Naive B cell (primary cell): Measurements from ENCODE around the gene TMEM87B. TPM values are rescaled to one million over a fixed set of nuclear protein-coding genes. Genes with fewer than 3 reads are reported as not detected.
"Not testable (repeated sequence)": the region's sequence is repeated elsewhere in the genome, so short reads cannot be mapped to it uniquely, and the experiment has no call there.

Experiments used
- ATAC-seq, 2 donors: fragments of 150-1000 bp; cut with Tn5 transposase; 2 replicates each; pipeline ENCODE4 v1.10.0; 2021; ENCODE audit warnings: low read depth in 2 of 2, mild to moderate bottlenecking in 2 of 2, moderate library complexity in 2 of 2
- DNase-seq: peaks from one replicate; pipeline ENCODE4 v3.0.0; 2022
- H3K27ac Mint-ChIP-seq, 6 donors: one replicate each; pipeline ENCODE4 v1.8.0; 2020 to 2022; ENCODE audit warnings: mild to moderate bottlenecking in 6 of 6, mixed read lengths in 6 of 6, moderate library complexity in 5 of 6, inconsistent platforms in 2 of 6
- H3K27me3 Mint-ChIP-seq, 3 donors: one replicate each; pipeline ENCODE4 v1.8.0; 2021 to 2022; ENCODE audit warnings: mixed read lengths in 3 of 3, mild to moderate bottlenecking in 1 of 3
- H3K36me3 Mint-ChIP-seq, 2 donors: one replicate each; pipeline ENCODE4 v1.8.0; 2020 to 2022; ENCODE audit warnings: mixed read lengths in 2 of 2, inconsistent platforms in 1 of 2, mild to moderate bottlenecking in 1 of 2
- H3K4me1 Mint-ChIP-seq, 3 donors: one replicate each; pipeline ENCODE4 v1.8.0; 2020 to 2022; ENCODE audit warnings: mixed read lengths in 3 of 3, inconsistent platforms in 1 of 3, mild to moderate bottlenecking in 1 of 3, moderate library complexity in 1 of 3
- H3K4me3 Mint-ChIP-seq, 8 donors: one replicate each; pipeline ENCODE4 v1.8.0; 2020 to 2022; ENCODE audit warnings: mild to moderate bottlenecking in 8 of 8, mixed read lengths in 8 of 8, moderate library complexity in 8 of 8, inconsistent platforms in 2 of 8
- H3K9me3 Mint-ChIP-seq, 7 donors: one replicate each; pipeline ENCODE4 v1.8.0; 2020 to 2022; ENCODE audit warnings: mixed read lengths in 7 of 7, mild to moderate bottlenecking in 5 of 7, inconsistent platforms in 2 of 7, moderate library complexity in 1 of 7
- polyA plus RNA-seq, 6 donors: library from polyadenylated mRNA; unstranded; fragments of 300-500 nt; fragmentation: Illumina TruSeq; gene quantifications; one replicate each; pipeline ENCODE4 v1.2.3, GENCODE V29; 2021; ENCODE audit warnings: low read depth in 6 of 6

The TMEM87B gene
- polyA plus RNA-seq, 6 donors from 2014 or later = 5.3 to 12.6 (median 9.5) TPM

DNA sequence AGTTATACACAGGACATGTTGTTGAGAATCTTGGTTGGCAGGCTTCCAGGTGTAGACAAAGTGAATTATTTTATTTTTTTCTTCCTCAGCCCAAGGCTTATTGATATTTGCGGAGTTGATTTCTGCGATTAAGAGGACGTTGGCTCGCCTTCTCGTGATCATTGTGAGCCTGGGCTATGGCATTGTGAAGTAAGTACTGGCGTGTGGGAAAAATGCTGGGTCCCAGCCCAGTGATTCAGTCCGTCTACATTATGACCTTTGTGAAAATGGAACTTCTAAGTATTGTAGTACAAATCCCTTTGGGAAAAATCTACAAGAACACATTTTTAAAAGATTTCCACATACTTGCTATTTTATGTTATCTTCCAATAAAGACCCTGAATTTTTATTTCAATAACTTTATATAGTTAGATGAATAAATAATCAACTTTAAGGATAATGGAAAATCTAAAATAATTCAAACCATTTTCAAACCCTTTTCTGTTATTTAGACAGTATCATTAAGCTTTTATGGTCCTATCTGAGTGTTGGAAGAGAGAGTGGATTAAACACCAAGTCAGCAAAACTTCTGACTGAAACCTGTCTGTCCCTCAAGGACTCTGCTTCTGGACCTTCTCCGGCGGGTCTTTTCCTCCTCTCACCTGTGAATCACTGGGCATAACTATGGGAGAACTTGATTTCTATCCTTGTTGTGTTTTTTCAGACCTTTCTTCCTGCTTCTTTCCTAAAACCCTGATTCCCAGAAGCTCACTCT, 31.0 kb downstream of the TMEM87B start:
- peaks cover 0 to 4% (median 0%) of the 10 kb centered on the region in 7 donors for H3K9me3 Mint-ChIP-seq
- peaks cover 54 to 59% of the 10 kb centered on the region in 2 donors for H3K36me3 Mint-ChIP-seq
- H3K27me3 Mint-ChIP-seq = no peaks in the 10 kb centered on the region
- peak overlapping the region; percentile 79 to 97 (median 96) for H3K27ac Mint-ChIP-seq
- peaks cover 26 to 32% (median 29%) of the 10 kb centered on the region in 3 donors for H3K4me1 Mint-ChIP-seq
- H3K4me3 Mint-ChIP-seq = no peak overlapping the region
- no peak for ATAC-seq
- DNase-seq = no peak

DNA sequence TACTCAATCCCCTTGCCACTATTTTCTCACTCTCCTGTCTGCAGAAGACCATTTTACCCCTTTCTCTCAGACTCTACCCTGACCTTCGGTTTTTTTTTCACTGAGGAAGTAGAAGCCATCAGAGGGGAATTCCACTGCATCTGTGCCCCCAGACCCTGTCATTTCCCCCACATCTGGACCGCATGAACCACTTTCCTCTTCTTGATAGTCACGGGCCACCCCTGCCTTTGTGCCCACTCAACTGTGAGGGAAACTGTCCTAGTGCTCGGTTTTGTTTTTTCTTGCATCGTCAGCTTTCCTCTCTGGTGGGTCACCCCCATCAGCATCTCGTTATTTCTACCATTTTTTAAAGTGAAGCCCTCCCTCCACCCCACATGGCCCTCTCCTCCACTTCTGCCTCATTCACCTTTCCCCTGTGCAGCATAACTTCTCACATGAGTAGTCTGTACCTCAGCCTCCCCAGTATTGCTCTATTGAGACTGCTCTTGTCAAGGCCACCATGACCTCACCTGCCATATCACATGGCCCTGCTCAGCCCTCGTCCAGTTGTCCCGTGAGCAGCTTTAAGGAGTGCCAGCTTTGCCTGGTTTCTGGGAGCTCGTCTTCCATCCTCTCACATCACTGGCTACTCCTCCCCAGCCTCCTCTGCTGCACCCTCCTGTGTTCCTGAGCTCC, 32.4 kb downstream of the TMEM87B start:
- ATAC-seq (peak; percentile 99), DNase-seq (peak; percentile 81)
- Mint-ChIP-seq H3K4me1 (peaks cover 29 to 35% (median 32%) of the 10 kb centered on the region in 3 donors), H3K27ac (peak overlapping the region; percentile 83 to 97 (median 96)), H3K9me3 (peaks cover 0 to 4% (median 0%) of the 10 kb centered on the region in 7 donors), H3K36me3 (peaks cover 54 to 56% of the 10 kb centered on the region in 2 donors), H3K4me3 (peak overlapping the region; percentile 2 to 87 (median 61)), H3K27me3 (no peaks in the 10 kb centered on the region)

DNA sequence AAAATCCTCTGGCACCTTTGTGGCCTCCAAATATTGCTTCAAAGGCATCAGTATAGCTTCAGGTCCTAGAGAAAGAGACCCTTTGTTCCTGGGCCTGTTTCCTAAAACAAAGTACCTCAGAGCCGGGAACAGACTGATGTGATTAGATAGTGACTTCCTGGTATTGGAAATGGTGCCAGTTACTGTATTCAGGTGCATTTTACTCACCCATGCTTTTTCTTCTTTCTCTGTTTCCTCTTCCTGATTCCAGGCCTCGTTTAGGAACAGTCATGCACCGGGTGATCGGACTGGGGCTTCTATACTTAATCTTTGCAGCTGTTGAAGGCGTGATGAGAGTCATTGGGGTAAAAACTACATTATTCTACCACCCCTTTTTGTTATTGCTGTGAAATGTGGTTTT, 34.3 kb downstream of the TMEM87B start:
- Mint-ChIP-seq H3K9me3 (peaks cover 0 to 4% (median 0%) of the 10 kb centered on the region in 7 donors), H3K4me1 (peaks cover 28 to 36% (median 36%) of the 10 kb centered on the region in 3 donors), H3K27ac (peak overlapping the region in 3 of 6 donors; percentile 79 to 86 (median 80)), H3K4me3 (peak overlapping the region in 2 of 8 donors; percentile 15 to 31), H3K27me3 (no peaks in the 10 kb centered on the region), H3K36me3 (peaks cover 42 to 48% of the 10 kb centered on the region in 2 donors)
- no peak for ATAC-seq
- no peak for DNase-seq

DNA sequence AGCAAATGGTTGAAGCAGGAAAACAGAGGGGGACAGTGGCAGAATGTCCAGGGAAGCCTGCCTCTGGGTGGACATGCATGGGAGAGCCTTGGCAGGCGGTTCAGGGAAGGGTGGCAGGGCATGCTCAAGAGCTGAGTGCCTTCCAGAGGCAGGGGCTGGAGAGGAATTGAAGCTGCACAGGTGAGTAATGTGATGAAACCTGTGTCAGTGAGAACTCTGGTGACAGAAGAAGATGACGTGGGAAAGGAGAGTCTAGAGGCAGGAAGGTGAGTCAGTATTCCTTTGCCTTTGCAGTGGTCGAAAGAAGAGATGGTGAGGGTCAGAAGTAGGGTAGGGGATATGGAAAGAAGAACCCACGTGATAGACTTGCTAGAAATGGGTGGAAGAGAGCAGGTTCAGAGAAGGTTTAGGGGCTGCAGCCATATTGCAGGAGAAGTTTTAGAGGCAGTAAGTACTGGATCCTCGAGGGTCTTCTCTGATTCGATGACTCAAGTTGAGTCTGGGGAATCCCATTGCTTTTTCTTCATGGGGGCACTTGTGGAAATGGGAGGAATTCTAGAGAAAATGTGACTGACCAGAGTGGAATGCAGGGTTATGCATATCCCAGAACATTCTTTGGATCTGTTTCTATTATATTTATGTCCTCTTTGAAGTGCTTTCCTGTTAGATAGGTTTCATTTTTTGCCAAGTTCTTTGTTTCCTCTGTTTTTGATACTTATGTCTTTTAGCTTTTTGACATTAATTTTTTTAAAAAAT, 37.4 kb downstream of the TMEM87B start:
- Mint-ChIP-seq H3K9me3 (no peaks in the 10 kb centered on the region), H3K27ac (peak overlapping the region in 4 of 6 donors; percentile 60 to 86 (median 78)), H3K4me3 (peak overlapping the region in 1 of 8 donors; percentile 65), H3K27me3 (no peaks in the 10 kb centered on the region), H3K4me1 (peaks cover 13 to 26% (median 22%) of the 10 kb centered on the region in 3 donors), H3K36me3 (peaks cover 30 to 37% of the 10 kb centered on the region in 2 donors)
- DNase-seq (no peak), ATAC-seq (no peak)

DNA sequence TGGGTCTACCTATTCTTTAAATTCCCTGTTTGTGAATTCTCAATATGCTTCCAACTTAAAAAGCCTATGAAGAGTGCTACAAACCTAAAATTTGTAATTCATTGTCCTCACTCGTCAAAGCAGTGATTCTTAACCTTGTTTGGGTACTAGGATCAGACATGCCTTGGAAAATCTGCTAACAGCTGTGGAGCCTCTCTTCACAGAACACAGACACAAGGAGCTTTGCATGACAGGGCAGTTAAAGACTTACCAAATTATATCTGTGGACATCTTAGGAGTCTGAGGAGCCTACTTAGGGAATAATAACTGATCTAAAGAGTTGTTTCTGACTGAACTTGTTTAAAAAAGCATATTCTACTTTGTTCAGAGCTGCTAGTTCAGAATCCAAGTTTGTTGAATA, 38.1 kb downstream of the TMEM87B start:
- peak overlapping the region in 3 of 6 donors; percentile 34 to 86 (median 50) for H3K27ac Mint-ChIP-seq
- DNase-seq = no peak
- H3K36me3 Mint-ChIP-seq = peaks cover 34 to 37% of the 10 kb centered on the region in 2 donors
- no peak overlapping the region for H3K4me3 Mint-ChIP-seq
- peaks cover 7 to 19% (median 16%) of the 10 kb centered on the region in 3 donors for H3K4me1 Mint-ChIP-seq
- no peaks in the 10 kb centered on the region for H3K9me3 Mint-ChIP-seq
- H3K27me3 Mint-ChIP-seq = no peaks in the 10 kb centered on the region
- no peak for ATAC-seq

DNA sequence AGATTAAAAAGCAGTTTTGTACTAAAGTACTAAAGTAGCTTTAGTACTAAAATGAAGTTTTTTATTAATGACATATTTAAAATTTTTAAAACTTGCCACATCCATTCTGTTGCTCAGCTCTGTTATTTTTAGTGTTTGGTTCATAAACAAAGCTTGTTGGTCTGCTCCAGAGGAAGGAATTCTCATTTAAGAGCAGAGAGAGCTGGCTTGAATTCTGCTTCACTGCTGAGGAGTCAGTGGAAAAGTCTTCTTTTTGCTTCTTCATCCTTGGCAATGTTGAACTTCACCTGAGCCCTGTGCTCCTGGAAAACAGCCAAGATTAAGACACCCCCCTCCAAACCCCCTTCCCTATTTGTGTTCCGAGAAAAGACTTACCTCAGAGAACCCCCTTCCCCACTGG, 40.6 kb downstream of the TMEM87B start:
- no peaks in the 10 kb centered on the region for H3K27me3 Mint-ChIP-seq
- no peak for ATAC-seq
- peaks cover 29 to 34% of the 10 kb centered on the region in 2 donors for H3K36me3 Mint-ChIP-seq
- no peaks in the 10 kb centered on the region for H3K9me3 Mint-ChIP-seq
- no peak overlapping the region for H3K4me3 Mint-ChIP-seq
- no peak for DNase-seq
- H3K27ac Mint-ChIP-seq = peak overlapping the region in 2 of 6 donors; percentile 6 to 82
- peaks cover 7 to 16% (median 15%) of the 10 kb centered on the region in 3 donors for H3K4me1 Mint-ChIP-seq

DNA sequence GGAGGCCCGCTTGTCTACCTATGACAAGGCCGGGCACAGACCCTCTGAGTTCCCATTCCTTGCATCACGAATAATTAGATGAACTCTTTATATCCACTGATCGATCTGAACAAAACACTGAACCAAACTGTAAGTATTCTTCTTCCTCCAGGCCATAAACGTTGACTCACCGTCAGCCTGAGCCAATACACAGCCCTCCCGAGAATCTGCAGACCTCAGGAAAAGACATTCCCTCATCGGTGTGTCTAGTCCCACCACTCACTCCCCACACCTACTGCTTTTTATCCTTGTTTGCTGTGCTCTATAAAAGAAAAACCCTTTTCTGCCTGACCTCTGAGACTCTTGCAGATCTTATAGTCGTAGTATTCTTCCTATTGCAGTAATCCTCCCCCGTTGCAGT, 41.0 kb downstream of the TMEM87B start:
- Mint-ChIP-seq H3K27ac (peak overlapping the region in 3 of 6 donors; percentile 6 to 82 (median 54)), H3K36me3 (peaks cover 29 to 34% of the 10 kb centered on the region in 2 donors)
- ATAC-seq = no peak

DNA sequence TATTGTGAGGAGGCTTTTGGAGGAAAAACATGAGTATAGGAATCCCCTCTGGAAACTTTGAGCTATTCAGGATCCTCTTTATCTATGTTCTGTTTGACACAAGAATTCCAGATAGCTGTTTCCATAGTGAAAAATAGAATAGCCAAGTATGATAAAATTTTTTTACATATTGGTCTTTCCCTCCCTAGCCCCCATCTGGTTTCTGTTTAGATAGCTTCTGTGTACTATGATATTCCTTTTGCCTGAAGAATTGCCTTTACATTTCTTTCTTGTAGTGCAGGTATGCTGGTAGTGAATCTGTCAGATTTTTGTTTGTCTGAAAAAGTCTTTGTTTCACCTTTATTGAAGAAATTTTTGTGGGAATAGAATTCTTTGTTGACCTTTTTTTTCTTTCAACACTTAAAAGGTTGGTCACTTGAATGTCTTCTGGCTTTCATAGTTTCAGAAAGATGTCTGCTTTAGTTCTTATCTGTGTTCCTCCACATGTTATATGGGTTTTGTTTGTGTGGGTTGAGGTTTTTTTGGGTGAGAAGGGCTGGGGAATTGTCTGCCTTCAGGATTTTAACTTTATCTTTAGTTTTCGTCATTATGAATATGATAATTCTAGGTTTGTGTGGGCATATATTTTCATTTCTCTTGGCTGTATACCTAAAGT, 53.2 kb downstream of the TMEM87B start:
- no peak for ATAC-seq
- no peaks in the 10 kb centered on the region for H3K4me1 Mint-ChIP-seq
- no peak for DNase-seq
- H3K27me3 Mint-ChIP-seq = no peaks in the 10 kb centered on the region
- no peak overlapping the region for H3K4me3 Mint-ChIP-seq
- H3K36me3 Mint-ChIP-seq = peaks cover 63 to 68% of the 10 kb centered on the region in 2 donors
- H3K27ac Mint-ChIP-seq = peak overlapping the region in 3 of 6 donors; percentile 7 to 34 (median 24)
- peaks cover 0 to 32% (median 23%) of the 10 kb centered on the region in 7 donors for H3K9me3 Mint-ChIP-seq

More for the DNA sequence above, 41.0 kb downstream of the TMEM87B start:
- no peak overlapping the region for H3K4me3 Mint-ChIP-seq
- peaks cover 7 to 16% (median 15%) of the 10 kb centered on the region in 3 donors for H3K4me1 Mint-ChIP-seq
- H3K27me3 Mint-ChIP-seq = no peaks in the 10 kb centered on the region
- H3K9me3 Mint-ChIP-seq = no peaks in the 10 kb centered on the region
- no peak for DNase-seq

DNA sequence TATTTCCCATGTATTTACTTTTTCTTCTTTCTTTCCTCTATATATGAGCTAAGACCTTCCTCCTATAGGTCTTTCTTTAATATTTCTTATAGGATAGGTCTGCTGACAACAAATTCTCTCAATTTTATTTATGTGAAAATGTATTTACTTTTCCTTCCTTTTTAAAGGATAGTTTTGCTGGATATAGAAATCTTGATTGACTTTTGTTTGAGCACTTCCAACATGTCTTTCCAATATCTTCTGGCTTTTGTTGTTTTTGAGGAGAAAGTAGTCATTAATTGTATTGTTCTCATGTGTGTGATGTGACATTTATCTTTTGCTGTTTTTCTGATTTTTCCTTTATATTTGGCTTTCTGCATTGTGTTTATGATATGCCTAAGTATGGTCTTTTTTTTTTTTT, 54.2 kb downstream of the TMEM87B start:
- H3K27ac Mint-ChIP-seq = peak overlapping the region in 1 of 6 donors; percentile 84
- H3K36me3 Mint-ChIP-seq = peaks cover 64 to 65% of the 10 kb centered on the region in 2 donors

DNA sequence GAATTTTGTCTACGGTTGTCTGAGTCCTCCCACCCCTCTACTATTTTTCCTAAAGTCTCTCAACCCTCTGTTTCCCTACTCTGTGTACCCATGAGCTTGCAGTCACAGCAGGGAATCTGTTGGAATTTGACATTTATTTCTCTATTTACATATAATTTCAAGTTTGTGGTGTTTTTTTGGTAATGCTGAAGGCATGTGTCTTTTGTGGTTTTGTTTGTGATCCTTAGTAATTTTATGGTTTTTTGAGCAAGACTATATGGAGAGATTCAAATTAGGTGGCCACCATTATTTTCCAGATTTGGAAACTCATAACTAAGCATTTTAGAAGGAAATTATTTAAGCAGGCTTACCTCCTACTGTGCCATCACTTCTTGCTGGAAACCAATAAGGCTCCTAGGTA, 55.9 kb downstream of the TMEM87B start:
- DNase-seq (no peak), ATAC-seq (no peak)
- H3K27ac Mint-ChIP-seq = peak overlapping the region in 1 of 6 donors; percentile 30
- no peak overlapping the region for H3K4me3 Mint-ChIP-seq
- peaks cover 64% of the 10 kb centered on the region in 2 donors for H3K36me3 Mint-ChIP-seq
- H3K27me3 Mint-ChIP-seq = no peaks in the 10 kb centered on the region
- no peaks in the 10 kb centered on the region for H3K4me1 Mint-ChIP-seq
- H3K9me3 Mint-ChIP-seq = peaks cover 0 to 32% (median 23%) of the 10 kb centered on the region in 7 donors

More for the DNA sequence above, 54.2 kb downstream of the TMEM87B start:
- Mint-ChIP-seq H3K4me1 (no peaks in the 10 kb centered on the region), H3K27me3 (no peaks in the 10 kb centered on the region), H3K9me3 (peaks cover 0 to 32% (median 23%) of the 10 kb centered on the region in 7 donors), H3K4me3 (no peak overlapping the region)
- no peak for ATAC-seq
- no peak for DNase-seq

DNA sequence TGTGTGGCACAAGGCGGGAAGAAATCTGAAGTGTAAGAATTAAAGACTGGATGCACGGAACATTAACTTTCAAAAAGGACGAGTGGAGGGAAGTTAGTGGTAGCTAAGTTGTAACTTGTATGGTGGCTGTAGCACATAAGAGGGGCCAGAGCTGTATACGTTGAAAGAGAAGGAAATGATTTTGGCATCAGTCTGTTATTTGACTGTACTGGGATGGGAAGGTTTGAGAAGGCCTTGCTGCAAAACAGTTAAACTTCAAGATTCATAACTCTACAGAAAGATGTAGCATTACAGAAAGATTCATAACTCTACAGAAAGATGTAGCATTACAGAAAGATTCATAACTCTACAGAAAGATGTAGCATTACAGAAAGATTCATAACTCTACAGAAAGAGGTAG, 58.3 kb downstream of the TMEM87B start:
- not testable (repeated sequence) for H3K4me3 Mint-ChIP-seq, DNase-seq, H3K27me3 Mint-ChIP-seq, ATAC-seq, H3K4me1 Mint-ChIP-seq, H3K27ac Mint-ChIP-seq
- peaks cover 47 to 58% of the 10 kb centered on the region in 2 donors for H3K36me3 Mint-ChIP-seq
- H3K9me3 Mint-ChIP-seq = peaks cover 0 to 24% (median 18%) of the 10 kb centered on the region in 7 donors

DNA sequence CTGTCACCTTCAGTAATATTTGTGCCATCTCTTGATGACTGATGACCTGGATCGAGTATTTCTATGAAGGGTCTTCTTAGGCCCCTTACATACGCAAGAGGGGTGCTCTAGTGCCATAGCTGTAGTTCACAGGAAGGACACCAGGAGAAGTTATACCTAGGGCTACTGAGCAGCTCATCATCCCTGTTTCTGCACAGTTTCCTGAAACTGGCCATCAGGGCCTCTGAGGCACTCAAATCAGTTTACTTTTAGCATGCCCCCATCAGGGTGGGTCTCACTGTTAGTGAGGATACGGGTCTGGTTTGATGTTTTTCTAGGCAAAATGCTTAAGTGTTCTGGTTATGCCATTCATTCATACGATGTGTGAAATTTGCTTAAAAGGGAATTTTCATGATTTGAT, 63.1 kb downstream of the TMEM87B start:
- no peaks in the 10 kb centered on the region for H3K4me1 Mint-ChIP-seq
- no peak overlapping the region for H3K4me3 Mint-ChIP-seq
- H3K36me3 Mint-ChIP-seq = peaks cover 11 to 16% of the 10 kb centered on the region in 2 donors
- ATAC-seq (no peak), DNase-seq (no peak)
- H3K27me3 Mint-ChIP-seq = no peaks in the 10 kb centered on the region
- H3K27ac Mint-ChIP-seq = no peak overlapping the region
- H3K9me3 Mint-ChIP-seq = peaks cover 0 to 3% (median 0%) of the 10 kb centered on the region in 7 donors
